Progenitor cell of endocrine pancreas (in vitro differentiated cells): ENCODE data around the gene TRIM62. TPM values are rescaled to one million over a fixed set of nuclear protein-coding genes. Genes with fewer than 3 reads are reported as not detected.

Source experiments
- DNase-seq: peaks from one replicate; pipeline ENCODE4 v3.0.0; 2021; ENCODE audit warnings: low spot score; ENCODE audit not compliant: unreplicated experiment
- H3K27ac Mint-ChIP-seq: 2 replicates; pipeline ENCODE4 v1.8.0; 2021; ENCODE audit warnings: mild to moderate bottlenecking, moderate library complexity, mixed read lengths
- H3K27me3 Mint-ChIP-seq: 2 replicates; pipeline ENCODE4 v1.8.0; 2021; ENCODE audit warnings: mixed read lengths
- H3K36me3 Mint-ChIP-seq: 2 replicates; pipeline ENCODE4 v1.8.0; 2022; ENCODE audit warnings: mixed read lengths; ENCODE audit not compliant: insufficient read depth
- H3K4me1 Mint-ChIP-seq: 2 replicates; pipeline ENCODE4 v1.8.0; 2021; ENCODE audit warnings: low read depth, mixed read lengths
- H3K4me3 Mint-ChIP-seq: 2 replicates; pipeline ENCODE4 v1.8.0; 2021; ENCODE audit warnings: low read depth, mild to moderate bottlenecking, moderate library complexity, mixed read lengths
- H3K9me3 Mint-ChIP-seq: 2 replicates; pipeline ENCODE4 v1.8.0; 2021; ENCODE audit warnings: low read depth, mixed read lengths
- total RNA-seq: library from RNA; stranded (reverse); gene quantifications from 2 replicates; pipeline ENCODE4 v1.2.1, GENCODE V29; 2021
- TF ChIP-seq, protein P1 (sequence below): fragments of 200-600 bp; sonication (generic); IDR thresholded peaks from one replicate; pipeline ENCODE4 v1.5.0; 2021; ENCODE audit warnings: antibody characterized with exemption, mild to moderate bottlenecking; ENCODE audit not compliant: unreplicated experiment

The TRIM62 gene
- total RNA-seq, 1 donor from 2014 or later: 7.4 TPM

DNA sequence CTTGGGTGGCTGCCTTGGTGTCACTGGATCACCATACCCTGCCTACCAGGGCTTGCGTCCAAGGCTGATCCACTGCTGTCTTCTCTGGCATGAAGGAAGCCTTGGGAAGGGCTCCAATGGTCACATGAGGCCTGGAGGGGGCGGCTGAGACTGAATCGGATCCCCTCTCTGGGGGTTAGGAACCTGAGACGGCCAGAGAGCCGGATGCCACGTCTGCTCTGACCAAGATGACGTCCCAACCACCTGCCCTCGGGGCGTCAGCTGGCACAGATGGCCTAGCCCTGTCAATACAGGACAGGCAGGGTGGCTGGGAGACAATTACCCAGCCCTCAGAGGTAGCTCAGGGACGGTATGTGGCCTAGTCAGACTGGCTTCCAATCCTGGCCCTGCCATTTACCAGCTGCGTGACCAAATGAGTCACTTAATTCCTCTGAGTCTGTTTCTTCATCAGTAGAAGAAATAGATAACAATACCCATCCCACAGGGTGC is 5.4 kb downstream of the TRIM62 start:
- TF ChIP-seq, protein P1, sequence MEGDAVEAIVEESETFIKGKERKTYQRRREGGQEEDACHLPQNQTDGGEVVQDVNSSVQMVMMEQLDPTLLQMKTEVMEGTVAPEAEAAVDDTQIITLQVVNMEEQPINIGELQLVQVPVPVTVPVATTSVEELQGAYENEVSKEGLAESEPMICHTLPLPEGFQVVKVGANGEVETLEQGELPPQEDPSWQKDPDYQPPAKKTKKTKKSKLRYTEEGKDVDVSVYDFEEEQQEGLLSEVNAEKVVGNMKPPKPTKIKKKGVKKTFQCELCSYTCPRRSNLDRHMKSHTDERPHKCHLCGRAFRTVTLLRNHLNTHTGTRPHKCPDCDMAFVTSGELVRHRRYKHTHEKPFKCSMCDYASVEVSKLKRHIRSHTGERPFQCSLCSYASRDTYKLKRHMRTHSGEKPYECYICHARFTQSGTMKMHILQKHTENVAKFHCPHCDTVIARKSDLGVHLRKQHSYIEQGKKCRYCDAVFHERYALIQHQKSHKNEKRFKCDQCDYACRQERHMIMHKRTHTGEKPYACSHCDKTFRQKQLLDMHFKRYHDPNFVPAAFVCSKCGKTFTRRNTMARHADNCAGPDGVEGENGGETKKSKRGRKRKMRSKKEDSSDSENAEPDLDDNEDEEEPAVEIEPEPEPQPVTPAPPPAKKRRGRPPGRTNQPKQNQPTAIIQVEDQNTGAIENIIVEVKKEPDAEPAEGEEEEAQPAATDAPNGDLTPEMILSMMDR: no peak
- Mint-ChIP-seq H3K9me3 (no peaks in the 10 kb centered on the region), H3K27ac (no peak overlapping the region), H3K36me3 (no peaks in the 10 kb centered on the region), H3K4me3 (no peak overlapping the region), H3K27me3 (peaks cover 7% of the 10 kb centered on the region), H3K4me1 (peaks cover 5% of the 10 kb centered on the region)
- no peak for DNase-seq

DNA sequence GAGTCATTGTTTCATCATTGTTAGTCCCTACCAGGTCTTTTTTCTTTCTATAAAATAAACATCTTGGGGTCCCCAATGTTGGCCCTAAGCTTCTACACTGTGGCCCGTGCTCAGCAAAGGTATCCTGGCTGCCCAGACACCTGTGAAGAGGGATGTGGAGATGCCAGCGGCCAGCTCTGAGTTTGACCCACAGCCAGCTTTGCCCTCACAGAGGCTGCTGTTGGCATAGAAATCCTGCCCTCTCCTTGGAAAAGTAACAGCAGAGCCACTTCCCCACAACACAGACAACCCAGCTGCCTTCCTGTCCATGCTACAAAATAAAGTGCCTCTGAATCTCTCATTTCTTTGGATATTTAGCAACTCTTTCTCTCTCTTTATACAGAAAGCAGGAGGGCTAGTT is 6.0 kb downstream of the TRIM62 start:
- Mint-ChIP-seq H3K9me3 (no peaks in the 10 kb centered on the region), H3K4me1 (peaks cover 5% of the 10 kb centered on the region), H3K36me3 (no peaks in the 10 kb centered on the region), H3K27ac (no peak overlapping the region), H3K27me3 (peaks cover 7% of the 10 kb centered on the region), H3K4me3 (no peak overlapping the region)
- TF ChIP-seq, protein P1: no peak
- DNase-seq: no peak

DNA sequence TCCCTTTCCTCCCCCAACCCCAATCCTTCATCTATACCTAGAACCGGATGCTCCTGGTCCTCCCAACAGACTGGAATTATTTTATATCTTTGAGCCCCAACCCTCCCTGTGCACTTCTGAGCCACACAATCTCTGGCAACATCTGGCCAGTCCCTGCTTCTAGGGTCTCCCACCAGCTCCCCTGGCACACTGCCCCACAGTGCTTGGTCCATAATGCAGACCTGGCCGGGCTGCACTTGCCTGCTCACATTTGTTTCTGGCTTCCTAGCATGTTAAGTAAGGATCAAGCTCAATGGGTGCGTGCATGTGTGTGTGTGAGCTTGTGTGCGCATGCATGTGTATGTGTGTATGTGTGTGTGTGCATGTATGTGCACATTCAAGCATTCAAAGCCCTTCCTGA is 8.8 kb downstream of the TRIM62 start:
- H3K36me3 Mint-ChIP-seq: no peaks in the 10 kb centered on the region
- H3K27ac Mint-ChIP-seq: peak overlapping the region; percentile 54
- H3K4me1 Mint-ChIP-seq: peaks cover 2% of the 10 kb centered on the region
- TF ChIP-seq, protein P1: no peak
- no peaks in the 10 kb centered on the region for H3K9me3 Mint-ChIP-seq
- DNase-seq: no peak
- no peaks in the 10 kb centered on the region for H3K27me3 Mint-ChIP-seq
- H3K4me3 Mint-ChIP-seq: no peak overlapping the region

DNA sequence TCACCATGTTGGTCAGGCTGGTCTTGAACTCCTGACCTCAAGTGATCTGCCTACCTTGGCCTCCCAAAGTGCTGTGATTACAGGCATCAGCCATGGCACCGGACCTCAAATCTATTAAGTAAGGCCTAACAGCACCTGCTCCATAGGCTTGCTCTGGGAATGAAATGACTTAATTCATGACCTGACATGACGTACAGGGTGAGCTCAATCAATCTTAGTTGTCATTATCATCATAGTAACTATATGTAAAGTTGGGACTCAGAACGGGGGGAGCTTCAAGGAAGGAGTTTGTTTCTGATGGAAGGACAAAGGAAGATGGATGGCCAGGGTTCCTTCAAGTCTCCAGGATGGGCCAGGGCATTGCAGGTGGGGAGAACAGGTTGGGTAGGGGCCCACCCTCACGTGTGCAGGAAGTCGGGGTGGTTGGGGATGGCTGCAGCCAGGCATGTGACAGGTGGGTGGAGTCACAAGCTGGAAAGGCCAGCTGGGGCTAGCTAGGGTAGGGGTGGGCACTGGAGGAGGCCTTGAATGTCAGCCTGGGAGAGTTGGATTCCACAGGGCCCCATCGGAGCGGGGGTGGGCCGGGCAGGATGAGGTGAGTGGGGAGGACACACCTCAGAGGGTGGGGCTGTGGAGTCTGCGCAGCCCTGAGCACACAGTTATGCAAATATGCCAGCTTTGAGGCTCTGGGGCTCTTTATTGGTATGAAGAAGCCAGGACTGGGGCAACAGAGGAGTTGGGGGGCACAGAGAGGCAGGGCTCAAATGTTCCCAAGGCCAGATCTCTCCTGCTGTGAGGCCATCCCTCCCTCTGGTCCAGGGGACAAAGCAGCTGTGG is 9.6 kb downstream of the TRIM62 start:
- TF ChIP-seq, protein P1: no peak
- peaks cover 2% of the 10 kb centered on the region for H3K4me1 Mint-ChIP-seq
- H3K27ac Mint-ChIP-seq: no peak overlapping the region
- peaks cover 2% of the 10 kb centered on the region for H3K36me3 Mint-ChIP-seq
- no peaks in the 10 kb centered on the region for H3K27me3 Mint-ChIP-seq
- no peak for DNase-seq
- no peak overlapping the region for H3K4me3 Mint-ChIP-seq
- no peaks in the 10 kb centered on the region for H3K9me3 Mint-ChIP-seq

DNA sequence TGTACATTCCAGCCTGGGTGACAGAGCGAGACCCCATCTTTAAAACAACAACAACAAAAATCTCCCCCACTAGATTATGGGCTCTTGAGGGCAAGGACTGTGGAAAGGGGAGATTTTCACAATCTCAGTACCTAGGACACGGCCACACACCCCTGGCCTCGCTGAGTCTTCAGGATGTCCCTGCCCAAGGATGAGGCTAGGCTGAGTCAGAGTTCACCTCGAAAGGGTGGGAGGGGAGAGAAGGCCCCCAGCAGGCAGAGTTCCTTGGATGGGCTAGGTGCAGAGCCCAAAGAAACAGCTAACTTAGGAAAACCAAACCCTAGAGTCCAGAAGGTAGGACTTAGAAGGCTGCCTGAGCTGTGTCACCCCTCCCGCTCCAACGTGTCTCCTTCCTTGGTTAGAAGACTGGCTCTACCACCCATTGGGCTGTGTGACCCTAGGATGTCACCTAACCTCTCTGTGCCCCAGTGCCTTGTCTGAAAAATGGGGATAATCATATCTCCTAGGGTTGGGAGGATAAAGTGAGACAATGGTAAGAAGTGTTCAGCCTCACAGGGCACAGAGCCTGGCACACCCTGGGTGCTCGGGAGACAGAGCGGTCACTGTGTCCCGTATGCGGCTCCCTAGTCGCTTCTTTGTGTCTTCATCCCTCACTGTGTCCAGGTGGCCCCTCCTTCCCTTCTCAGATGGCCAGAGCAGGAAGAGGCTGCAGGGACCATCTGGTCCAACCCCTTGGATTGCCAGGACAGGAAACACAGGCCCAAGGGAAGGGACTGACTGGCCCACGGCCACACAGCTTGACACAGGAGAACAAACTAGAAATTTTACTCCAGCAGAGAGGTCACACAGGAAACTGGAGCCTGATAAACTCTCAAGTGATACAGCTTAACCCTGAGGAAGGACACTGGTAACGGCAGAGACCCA is 11.2 kb downstream of the TRIM62 start:
- Mint-ChIP-seq H3K4me1 (peaks cover 2% of the 10 kb centered on the region), H3K36me3 (peaks cover 7% of the 10 kb centered on the region), H3K9me3 (peaks cover 2% of the 10 kb centered on the region), H3K27ac (no peak overlapping the region), H3K4me3 (no peak overlapping the region), H3K27me3 (no peaks in the 10 kb centered on the region)
- DNase-seq: no peak
- TF ChIP-seq, protein P1: no peak
